ENCODE data around the gene P2RY12.

The P2RY12 gene

GRCh38 chr3:151289445-151289844, 95.1 kb downstream of the P2RY12 start:
- DNase-seq (ENCODE audit: extremely low read depth, low read depth) = no peak
- no peak for TF ChIP-seq CTCF (IDR thresholded peaks at IDR 0.05; ENCODE audit: low read depth, low read length)
